ENCODE data around the gene NSG2. TPM values are rescaled to one million over a fixed set of nuclear protein-coding genes. Genes with fewer than 3 reads are reported as not detected.

The NSG2 gene
- total and polyA plus RNA-seq, 3 experiments from 2014 or later = not detected

DNA sequence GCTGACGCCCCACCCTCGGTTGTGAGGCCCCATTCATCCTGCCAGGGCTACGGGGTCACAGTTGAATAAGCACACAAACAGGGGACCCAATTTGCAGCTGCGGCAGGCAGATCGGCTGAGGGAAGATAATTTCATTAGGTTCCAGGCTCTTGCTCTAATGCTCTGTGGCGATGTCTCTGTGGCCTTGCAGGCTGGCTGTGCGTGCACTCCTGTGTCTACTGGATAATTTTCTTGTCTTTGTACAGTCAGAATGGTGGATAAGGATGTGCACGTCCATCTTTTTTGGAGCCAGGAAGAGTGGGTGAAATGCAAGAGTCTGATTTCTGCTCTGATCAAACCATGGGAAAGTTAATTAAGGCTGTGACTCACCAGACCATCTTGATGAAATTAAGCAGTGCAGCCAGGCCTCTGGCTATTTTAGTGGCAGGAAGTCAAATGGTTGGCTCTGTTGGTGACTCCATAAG is 39.2 kb downstream of the NSG2 start:
- H3K27ac ChIP-seq (ENCODE audit: low read depth, low read length) = no peak overlapping the region
- peaks cover 2 to 11% of the 10 kb centered on the region in 2 donors for H3K27me3 Mint-ChIP-seq
- no peak overlapping the region for H3K4me3 Mint-ChIP-seq
- no peaks in the 10 kb centered on the region for H3K4me1 ChIP-seq (ENCODE audit: insufficient read depth, low read length)
- no peaks in the 10 kb centered on the region for H3K36me3 ChIP-seq (ENCODE audit: insufficient read depth, low read length)
- CTCF ChIA-PET = no interaction called here
- no peaks in the 10 kb centered on the region for H3K9me3 ChIP-seq (ENCODE audit: low read length)
- H3K4me3 ChIP-seq (ENCODE audit: low read length) = no peak overlapping the region
- H3K36me3 Mint-ChIP-seq = no peaks in the 10 kb centered on the region
- DNase-seq = no peak
- H3K27me3 ChIP-seq (ENCODE audit: insufficient read depth, low read length, poor library complexity, severe bottlenecking) = no peaks in the 10 kb centered on the region
- POLR2A ChIA-PET = no interaction called here
- H3K9me3 Mint-ChIP-seq = peaks cover 0 to 4% (median 0%) of the 10 kb centered on the region in 5 donors
- no peak overlapping the region for H3K27ac Mint-ChIP-seq
- H3K4me1 Mint-ChIP-seq = no peaks in the 10 kb centered on the region

DNA sequence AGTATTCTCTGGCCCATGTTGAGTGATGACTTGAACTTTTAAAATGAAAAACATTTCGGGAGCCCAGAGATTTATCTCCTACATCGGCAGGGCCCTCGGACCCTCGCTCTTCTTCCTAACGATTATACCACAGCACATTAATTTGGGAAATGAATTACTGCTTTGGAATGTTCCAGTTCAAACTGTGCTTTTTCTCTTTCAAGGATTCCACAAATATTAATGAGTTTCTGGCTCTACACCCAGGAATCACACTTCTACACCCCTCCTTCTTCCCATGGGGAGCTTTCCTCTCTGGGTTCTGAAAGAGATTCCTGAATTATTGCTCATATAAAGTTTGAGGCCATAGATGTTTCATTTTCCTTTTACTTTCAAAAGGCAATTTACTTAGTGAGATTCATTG is 41.2 kb downstream of the NSG2 start:
- Histone ChIP-seq H3K4me1 (ENCODE audit: insufficient read depth, low read length) (no peaks in the 10 kb centered on the region), H3K36me3 (ENCODE audit: insufficient read depth, low read length) (no peaks in the 10 kb centered on the region), H3K27ac (ENCODE audit: low read depth, low read length) (no peak overlapping the region), H3K27me3 (ENCODE audit: insufficient read depth, low read length, poor library complexity, severe bottlenecking) (no peaks in the 10 kb centered on the region), H3K4me3 (ENCODE audit: low read length) (no peak overlapping the region), H3K9me3 (ENCODE audit: low read length) (no peaks in the 10 kb centered on the region)
- CTCF ChIA-PET = no interaction called here
- no peak overlapping the region for H3K27ac Mint-ChIP-seq
- no peak for DNase-seq
- no peaks in the 10 kb centered on the region for H3K36me3 Mint-ChIP-seq
- H3K4me1 Mint-ChIP-seq = no peaks in the 10 kb centered on the region
- POLR2A ChIA-PET = no interaction called here
- H3K27me3 Mint-ChIP-seq = peaks cover 2 to 24% of the 10 kb centered on the region in 2 donors
- H3K9me3 Mint-ChIP-seq = peaks cover 0 to 4% (median 0%) of the 10 kb centered on the region in 5 donors
- no peak overlapping the region for H3K4me3 Mint-ChIP-seq

DNA sequence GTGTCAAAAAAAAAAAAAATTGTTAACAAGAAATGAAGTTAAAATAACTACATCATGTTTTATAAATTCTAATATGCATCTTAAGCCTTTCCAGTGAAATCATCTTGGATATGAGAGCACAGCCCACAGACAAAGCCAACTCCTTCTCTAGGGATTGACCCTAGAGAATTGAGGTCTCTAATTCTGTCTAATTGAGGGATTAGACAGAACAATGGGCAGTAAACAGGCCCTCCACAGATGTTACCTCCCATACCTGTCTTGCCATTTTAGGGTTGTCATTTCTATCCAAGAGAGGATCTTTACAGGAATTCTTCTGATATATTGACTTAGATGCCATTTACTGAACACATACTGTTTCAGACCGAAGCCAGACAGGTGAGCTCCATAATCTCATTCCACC is 42.3 kb downstream of the NSG2 start:
- H3K4me1 ChIP-seq (ENCODE audit: insufficient read depth, low read length) = no peaks in the 10 kb centered on the region
- ChIA-PET CTCF (no interaction called here), POLR2A (no interaction called here)
- H3K36me3 ChIP-seq (ENCODE audit: insufficient read depth, low read length) = no peaks in the 10 kb centered on the region
- H3K4me3 Mint-ChIP-seq = no peak overlapping the region
- peaks cover 0 to 5% (median 0%) of the 10 kb centered on the region in 5 donors for H3K9me3 Mint-ChIP-seq
- no peaks in the 10 kb centered on the region for H3K36me3 Mint-ChIP-seq
- no peak for DNase-seq
- peaks cover 2 to 18% of the 10 kb centered on the region in 2 donors for H3K27me3 Mint-ChIP-seq
- no peak overlapping the region for H3K27ac ChIP-seq (ENCODE audit: low read depth, low read length)
- no peaks in the 10 kb centered on the region for H3K4me1 Mint-ChIP-seq
- no peak overlapping the region for H3K4me3 ChIP-seq (ENCODE audit: low read length)
- no peak overlapping the region for H3K27ac Mint-ChIP-seq
- no peaks in the 10 kb centered on the region for H3K9me3 ChIP-seq (ENCODE audit: low read length)
- H3K27me3 ChIP-seq (ENCODE audit: insufficient read depth, low read length, poor library complexity, severe bottlenecking) = no peaks in the 10 kb centered on the region

DNA sequence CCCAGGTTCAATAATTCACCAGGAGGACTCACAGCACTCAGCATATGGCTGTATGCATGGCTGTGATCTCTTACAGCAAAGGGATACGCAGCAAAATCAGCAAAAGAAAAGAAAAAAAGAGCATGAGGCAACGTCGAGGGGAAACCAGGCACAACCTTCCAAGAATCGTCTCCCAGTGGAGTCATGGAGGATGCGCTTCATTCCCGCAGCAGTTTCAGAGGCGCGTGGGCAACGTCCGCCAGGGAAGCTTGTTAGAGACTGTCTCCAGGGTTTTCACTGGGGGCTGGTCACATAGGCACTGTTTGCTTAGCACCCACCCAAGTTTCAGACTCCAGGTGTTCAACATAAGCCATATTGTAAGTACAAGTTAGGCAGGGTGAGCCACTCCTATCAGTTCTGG is 44.6 kb downstream of the NSG2 start:
- H3K36me3 ChIP-seq (ENCODE audit: insufficient read depth, low read length) = no peaks in the 10 kb centered on the region
- no peak overlapping the region for H3K27ac ChIP-seq (ENCODE audit: low read depth, low read length)
- Mint-ChIP-seq H3K9me3 (peaks cover 0 to 5% (median 0%) of the 10 kb centered on the region in 5 donors), H3K27ac (no peak overlapping the region), H3K36me3 (no peaks in the 10 kb centered on the region), H3K27me3 (peaks cover 2 to 12% of the 10 kb centered on the region in 2 donors), H3K4me1 (no peaks in the 10 kb centered on the region), H3K4me3 (no peak overlapping the region)
- CTCF ChIA-PET = no interaction called here
- no peak overlapping the region for H3K4me3 ChIP-seq (ENCODE audit: low read length)
- H3K27me3 ChIP-seq (ENCODE audit: insufficient read depth, low read length, poor library complexity, severe bottlenecking) = no peaks in the 10 kb centered on the region
- POLR2A ChIA-PET = no interaction called here
- no peaks in the 10 kb centered on the region for H3K9me3 ChIP-seq (ENCODE audit: low read length)
- no peaks in the 10 kb centered on the region for H3K4me1 ChIP-seq (ENCODE audit: insufficient read depth, low read length)
- no peak for DNase-seq

DNA sequence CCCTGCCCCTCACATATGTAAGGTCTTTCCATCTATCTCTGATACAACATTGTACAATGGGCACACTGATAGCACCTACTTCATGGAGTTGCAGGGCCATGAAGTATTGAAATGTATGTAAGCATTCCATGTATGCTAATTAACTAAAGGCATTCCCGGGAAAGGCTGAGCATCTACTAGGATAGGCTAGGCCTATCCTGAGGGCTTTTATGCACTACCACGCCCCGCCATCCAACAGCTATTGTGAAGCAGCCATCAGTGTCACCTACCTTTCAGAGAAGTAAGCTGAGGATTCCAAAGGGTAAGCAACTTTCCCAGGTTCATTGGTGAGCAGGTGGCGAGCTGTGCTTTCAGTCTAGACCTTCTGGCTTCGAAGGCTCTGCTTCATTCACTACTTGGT is 47.6 kb downstream of the NSG2 start:
- H3K4me3 ChIP-seq (ENCODE audit: low read length) = no peak overlapping the region
- peaks cover 0 to 12% of the 10 kb centered on the region in 2 donors for H3K27me3 Mint-ChIP-seq
- H3K9me3 Mint-ChIP-seq = peaks cover 0 to 4% (median 0%) of the 10 kb centered on the region in 5 donors
- H3K36me3 ChIP-seq (ENCODE audit: insufficient read depth, low read length) = no peaks in the 10 kb centered on the region
- ChIA-PET POLR2A (no interaction called here), CTCF (no interaction called here)
- no peaks in the 10 kb centered on the region for H3K36me3 Mint-ChIP-seq
- no peaks in the 10 kb centered on the region for H3K4me1 ChIP-seq (ENCODE audit: insufficient read depth, low read length)
- no peak overlapping the region for H3K27ac Mint-ChIP-seq
- no peaks in the 10 kb centered on the region for H3K9me3 ChIP-seq (ENCODE audit: low read length)
- DNase-seq = no peak
- H3K4me1 Mint-ChIP-seq = no peaks in the 10 kb centered on the region
- no peaks in the 10 kb centered on the region for H3K27me3 ChIP-seq (ENCODE audit: insufficient read depth, low read length, poor library complexity, severe bottlenecking)
- H3K27ac ChIP-seq (ENCODE audit: low read depth, low read length) = no peak overlapping the region
- no peak overlapping the region for H3K4me3 Mint-ChIP-seq

DNA sequence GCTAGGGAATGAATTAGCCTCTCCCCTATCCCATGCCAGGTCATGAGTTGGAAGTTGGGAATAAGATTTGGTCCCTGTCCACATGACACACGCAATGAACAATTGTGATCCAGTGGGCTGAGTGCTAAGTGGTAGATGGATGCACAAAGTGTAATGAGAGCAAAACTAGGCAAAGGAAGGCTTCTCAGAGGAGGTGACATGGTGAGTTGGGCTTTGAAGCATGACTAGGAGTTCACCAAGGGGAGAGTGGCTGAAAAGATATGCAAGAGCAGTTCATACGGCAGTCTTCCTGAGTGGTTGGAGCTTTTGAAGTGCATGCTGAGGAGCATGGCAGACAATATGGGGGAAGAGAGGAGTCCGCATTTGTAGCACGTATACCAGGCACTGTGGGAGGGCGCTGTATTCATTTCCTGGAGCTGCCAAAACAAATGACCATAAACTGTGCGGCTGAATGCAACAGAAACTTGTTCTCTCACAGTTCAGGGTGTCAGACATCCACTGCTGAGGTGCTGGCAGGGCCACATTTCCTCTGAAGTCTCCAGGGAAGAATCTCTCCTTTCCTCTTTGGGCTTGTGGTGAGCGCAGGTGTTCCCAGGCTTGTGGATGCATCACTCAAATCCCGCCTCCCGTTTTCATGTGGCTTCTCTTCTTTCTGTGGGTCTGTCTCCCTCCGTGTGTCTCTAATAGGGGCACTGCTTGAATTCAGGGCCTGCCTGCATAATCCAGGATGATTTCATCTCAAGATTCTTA is 49.5 kb downstream of the NSG2 start:
- no peak overlapping the region for H3K4me3 Mint-ChIP-seq
- H3K36me3 Mint-ChIP-seq = no peaks in the 10 kb centered on the region
- ChIA-PET POLR2A (no interaction called here), CTCF (no interaction called here)
- no peaks in the 10 kb centered on the region for H3K4me1 ChIP-seq (ENCODE audit: insufficient read depth, low read length)
- peaks cover 0 to 6% (median 0%) of the 10 kb centered on the region in 5 donors for H3K9me3 Mint-ChIP-seq
- H3K27ac Mint-ChIP-seq = no peak overlapping the region
- no peaks in the 10 kb centered on the region for H3K27me3 ChIP-seq (ENCODE audit: insufficient read depth, low read length, poor library complexity, severe bottlenecking)
- peaks cover 0 to 11% of the 10 kb centered on the region in 2 donors for H3K27me3 Mint-ChIP-seq
- no peaks in the 10 kb centered on the region for H3K4me1 Mint-ChIP-seq
- H3K4me3 ChIP-seq (ENCODE audit: low read length) = no peak overlapping the region
- no peak overlapping the region for H3K27ac ChIP-seq (ENCODE audit: low read depth, low read length)
- no peaks in the 10 kb centered on the region for H3K9me3 ChIP-seq (ENCODE audit: low read length)
- H3K36me3 ChIP-seq (ENCODE audit: insufficient read depth, low read length) = no peaks in the 10 kb centered on the region
- DNase-seq = no peak

DNA sequence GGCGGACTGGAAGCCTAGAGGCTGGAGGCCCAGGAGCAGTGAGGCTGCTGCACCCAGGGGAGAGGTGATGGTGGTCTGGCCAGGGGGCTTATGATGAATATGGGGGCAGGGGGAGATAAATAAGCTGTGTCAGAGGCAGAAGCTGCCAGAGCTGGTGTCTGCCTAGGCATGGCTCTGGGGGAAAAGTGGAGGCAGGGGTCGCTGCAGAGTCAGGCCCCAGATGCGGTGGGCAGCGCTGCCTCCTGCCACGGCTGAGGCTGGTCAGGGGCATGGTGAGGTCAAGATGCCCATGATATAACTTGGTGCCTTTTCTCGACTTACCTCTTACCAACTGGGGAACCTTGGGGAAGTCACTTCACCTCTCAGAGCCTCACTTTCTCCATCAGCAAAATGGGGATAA is 51.1 kb downstream of the NSG2 start:
- H3K27me3 ChIP-seq (ENCODE audit: insufficient read depth, low read length, poor library complexity, severe bottlenecking) = no peaks in the 10 kb centered on the region
- DNase-seq = no peak
- no peak overlapping the region for H3K4me3 Mint-ChIP-seq
- no peaks in the 10 kb centered on the region for H3K36me3 ChIP-seq (ENCODE audit: insufficient read depth, low read length)
- ChIA-PET CTCF (no interaction called here), POLR2A (no interaction called here)
- no peaks in the 10 kb centered on the region for H3K9me3 ChIP-seq (ENCODE audit: low read length)
- H3K9me3 Mint-ChIP-seq = peaks cover 0 to 6% (median 0%) of the 10 kb centered on the region in 5 donors
- no peaks in the 10 kb centered on the region for H3K4me1 Mint-ChIP-seq
- no peak overlapping the region for H3K4me3 ChIP-seq (ENCODE audit: low read length)
- H3K27me3 Mint-ChIP-seq = no peaks in the 10 kb centered on the region
- no peaks in the 10 kb centered on the region for H3K4me1 ChIP-seq (ENCODE audit: insufficient read depth, low read length)
- no peak overlapping the region for H3K27ac ChIP-seq (ENCODE audit: low read depth, low read length)
- H3K36me3 Mint-ChIP-seq = no peaks in the 10 kb centered on the region
- H3K27ac Mint-ChIP-seq = no peak overlapping the region

DNA sequence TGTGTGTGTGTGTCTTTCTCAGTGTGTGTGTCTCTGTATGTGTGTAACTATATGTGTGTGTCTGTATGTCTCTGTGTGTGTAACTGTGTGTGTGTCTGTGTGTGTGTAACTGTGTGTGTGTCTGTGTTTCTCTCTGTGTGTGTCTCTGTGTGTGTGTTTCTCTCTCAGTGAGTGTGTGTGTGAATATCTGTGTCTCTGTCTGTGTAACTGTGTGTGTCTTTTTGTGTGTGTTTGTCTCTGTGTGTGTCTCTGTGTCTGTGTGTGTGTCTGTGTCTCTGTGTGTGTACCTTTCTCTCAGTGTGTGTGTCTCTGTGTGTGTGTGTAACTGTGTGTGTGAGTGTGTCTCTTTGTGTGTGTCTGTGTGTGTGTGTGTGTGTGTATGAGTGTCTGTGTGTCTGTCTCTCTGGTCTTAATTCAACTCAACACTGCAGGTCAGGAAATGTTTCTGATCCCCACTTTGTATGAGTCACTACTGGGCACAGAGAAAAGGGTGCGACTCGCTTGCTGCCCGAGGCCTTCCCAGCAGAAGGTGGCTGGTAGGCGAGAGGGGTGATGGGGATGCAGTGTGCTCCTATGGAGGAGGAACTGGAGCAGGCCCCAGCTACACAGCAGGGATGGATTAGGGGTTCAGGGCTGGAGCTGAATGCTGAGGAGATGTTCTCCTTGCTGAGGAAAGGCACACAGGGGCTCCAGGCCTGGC is 52.1 kb downstream of the NSG2 start:
- POLR2A ChIA-PET = no interaction called here
- DNase-seq = no peak

More for the DNA sequence above, 52.1 kb downstream of the NSG2 start:
- H3K9me3 ChIP-seq (ENCODE audit: low read length) = no peaks in the 10 kb centered on the region
- H3K4me3 Mint-ChIP-seq = no peak overlapping the region
- H3K36me3 ChIP-seq (ENCODE audit: insufficient read depth, low read length) = no peaks in the 10 kb centered on the region
- H3K4me3 ChIP-seq (ENCODE audit: low read length) = no peak overlapping the region
- no peaks in the 10 kb centered on the region for H3K27me3 ChIP-seq (ENCODE audit: insufficient read depth, low read length, poor library complexity, severe bottlenecking)
- no peaks in the 10 kb centered on the region for H3K36me3 Mint-ChIP-seq
- no peaks in the 10 kb centered on the region for H3K4me1 ChIP-seq (ENCODE audit: insufficient read depth, low read length)
- no peak overlapping the region for H3K27ac Mint-ChIP-seq
- H3K4me1 Mint-ChIP-seq = no peaks in the 10 kb centered on the region
- CTCF ChIA-PET = no interaction called here
- peaks cover 0 to 4% (median 0%) of the 10 kb centered on the region in 5 donors for H3K9me3 Mint-ChIP-seq
- H3K27me3 Mint-ChIP-seq = peaks cover 0 to 2% of the 10 kb centered on the region in 2 donors
- no peak overlapping the region for H3K27ac ChIP-seq (ENCODE audit: low read depth, low read length)

Data from CD8-positive, alpha-beta memory T cell (primary cell).